CD14-positive monocyte (primary cell): Measurements from ENCODE around the gene NSF. TPM values are rescaled to one million over a fixed set of nuclear protein-coding genes. Genes with fewer than 3 reads are reported as not detected.

Experiments
- DNase-seq, 3 donors: peaks; one replicate each; pipeline ENCODE4 v3.0.0-alpha.2; 2011 to 2022
- H2AFZ ChIP-seq: 2 replicates; pipeline ENCODE4 v1.6.0; 2012; ENCODE audit warnings: mild to moderate bottlenecking, low read depth, low read length, inconsistent platforms; ENCODE audit not compliant: insufficient read depth, poor library complexity, severe bottlenecking
- H3K27ac ChIP-seq, 2 donors: 1 replicate in 1 of 2; 2 replicates in 1 of 2; pipeline ENCODE4 v1.5.1; 2012 to 2013; ENCODE audit warnings: low read length in 2 of 2, control low read depth in 1 of 2, inconsistent platforms in 1 of 2, low read depth in 1 of 2, mild to moderate bottlenecking in 1 of 2
- H3K27me3 ChIP-seq, 2 donors: one replicate each; pipeline versions ENCODE4 v1.6.0 to v1.6.1; 2011 to 2013; ENCODE audit warnings: low read length in 2 of 2; ENCODE audit not compliant: control insufficient read depth in 2 of 2, insufficient read depth in 2 of 2
- H3K36me3 ChIP-seq, 2 donors: replicated peaks in 1 of 2; 1 replicate in 1 of 2; 2 replicates in 1 of 2; pipeline versions ENCODE4 v1.5.1 to v1.6.1; 2012 to 2013; ENCODE audit warnings: low read length in 2 of 2, control low read depth in 1 of 2, inconsistent platforms in 1 of 2, mild to moderate bottlenecking in 1 of 2; ENCODE audit not compliant: insufficient read depth in 2 of 2, control insufficient read depth in 1 of 2
- H3K4me1 ChIP-seq, 2 donors: 1 replicate in 1 of 2; 2 replicates in 1 of 2; pipeline versions ENCODE4 v1.5.1 to v1.6.1; 2012 to 2013; ENCODE audit warnings: low read length in 2 of 2, control low read depth in 1 of 2, inconsistent platforms in 1 of 2, mild to moderate bottlenecking in 1 of 2, moderate library complexity in 1 of 2; ENCODE audit not compliant: insufficient read depth in 2 of 2, control insufficient read depth in 1 of 2
- H3K4me2 ChIP-seq: replicated peaks from 2 replicates; pipeline ENCODE3; 2012; ENCODE audit warnings: low read length, moderate library complexity, mild to moderate bottlenecking; ENCODE audit not compliant: poor library complexity, severe bottlenecking; ENCODE audit errors: extremely low read depth
- H3K4me3 ChIP-seq, 3 experiments: fragments of 200-600 bp in 1 of 3; sonication (generic) in 1 of 3; replicated peaks in 1 of 3; 1 replicate in 2 of 3; 2 replicates in 1 of 3; pipeline ENCODE4 v1.5.1; 2011 to 2013; ENCODE audit warnings: low read length in 3 of 3, mild to moderate bottlenecking in 3 of 3, control low read depth in 2 of 3, low read depth in 2 of 3, inconsistent platforms in 1 of 3, moderate library complexity in 1 of 3
- H3K79me2 ChIP-seq: 2 replicates; pipeline ENCODE4 v1.6.0; 2012; ENCODE audit warnings: mild to moderate bottlenecking, control low read depth, inconsistent platforms, low read length, moderate library complexity; ENCODE audit not compliant: insufficient read depth
- H3K9ac ChIP-seq: 2 replicates; pipeline ENCODE4 v1.6.0; 2017; ENCODE audit warnings: low read length, mild to moderate bottlenecking; ENCODE audit not compliant: insufficient read depth, poor library complexity, severe bottlenecking
- H3K9me3 ChIP-seq, 2 donors: replicated peaks in 1 of 2; 1 replicate in 1 of 2; 2 replicates in 1 of 2; pipeline versions ENCODE4 v1.5.1 to v1.6.1; 2012 to 2013; ENCODE audit warnings: low read length in 2 of 2, control low read depth in 1 of 2; ENCODE audit not compliant: control insufficient read depth in 1 of 2, insufficient read depth in 1 of 2
- H4K20me1 ChIP-seq: 2 replicates; pipeline ENCODE4 v1.6.0; 2012; ENCODE audit warnings: mild to moderate bottlenecking, low read length, control low read depth, moderate library complexity; ENCODE audit not compliant: insufficient read depth
- H3K27ac Mint-ChIP-seq, 7 donors: one replicate each; pipeline ENCODE4 v1.8.0; 2020; ENCODE audit warnings: mild to moderate bottlenecking in 7 of 7, mixed read lengths in 7 of 7, moderate library complexity in 6 of 7, inconsistent platforms in 2 of 7
- H3K27me3 Mint-ChIP-seq, 3 donors: one replicate each; pipeline ENCODE4 v1.8.0; 2021 to 2022; ENCODE audit warnings: low read depth in 3 of 3, mild to moderate bottlenecking in 3 of 3, mixed read lengths in 3 of 3, moderate library complexity in 3 of 3, inconsistent platforms in 1 of 3
- H3K36me3 Mint-ChIP-seq, 2 donors: one replicate each; pipeline ENCODE4 v1.8.0; 2020; ENCODE audit warnings: mixed read lengths in 2 of 2, inconsistent platforms in 1 of 2, mild to moderate bottlenecking in 1 of 2
- H3K4me1 Mint-ChIP-seq: one replicate; pipeline ENCODE4 v1.8.0; 2020; ENCODE audit warnings: mild to moderate bottlenecking, mixed read lengths
- H3K4me3 Mint-ChIP-seq, 2 donors: one replicate each; pipeline ENCODE4 v1.8.0; 2020; ENCODE audit warnings: mild to moderate bottlenecking in 2 of 2, mixed read lengths in 2 of 2, moderate library complexity in 1 of 2
- H3K9me3 Mint-ChIP-seq, 7 donors: one replicate each; pipeline ENCODE4 v1.8.0; 2020 to 2022; ENCODE audit warnings: mixed read lengths in 7 of 7, mild to moderate bottlenecking in 6 of 7, moderate library complexity in 6 of 7, inconsistent platforms in 2 of 7
- WGBS: methylation state at CpG from one replicate; pipeline ENCODE4 v1.1.5; 2013; ENCODE audit warnings: missing lambda C conversion rate; ENCODE audit not compliant: insufficient coverage; 5-methylcytosine and 5-hydroxymethylcytosine counted together
- intact Hi-C, 2 donors: fragments of 100-400 bp; cut with micrococcal nuclease; formaldehyde crosslinking; loops; one replicate each; pipeline versions ENCODE4 v1.15.0 to v1.15.1; 2023
- polyA plus RNA-seq, 3 donors: library from polyadenylated mRNA; depleted of rRNA in 1 of 3; unstranded in 2 of 3; stranded (reverse) in 1 of 3; fragments of 300-500 nt in 2 of 3; fragments of >200 nt in 1 of 3; fragmentation: Illumina TruSeq in 2 of 3; gene quantifications; 1 replicate in 2 of 3; 2 replicates in 1 of 3; pipeline ENCODE4 v1.2.3, GENCODE V29; 2012 to 2021
- TF ChIP-seq, protein P1 (sequence below): fragments of 200-600 bp; IDR thresholded peaks from one replicate; pipeline ENCODE4 v1.8.0; 2022; ENCODE audit warnings: antibody characterized with exemption, mild to moderate bottlenecking

NSF gene
- polyA plus RNA-seq, 3 donors, result 22.5 to 63.2 (median 58.0) TPM

- peaks cover 22 to 86% of the 10 kb centered on the region in 2 donors for H3K36me3 ChIP-seq
Observed at GRCh38 chr17:46741122-46741730, 150.8 kb downstream of the NSF start.

DNA sequence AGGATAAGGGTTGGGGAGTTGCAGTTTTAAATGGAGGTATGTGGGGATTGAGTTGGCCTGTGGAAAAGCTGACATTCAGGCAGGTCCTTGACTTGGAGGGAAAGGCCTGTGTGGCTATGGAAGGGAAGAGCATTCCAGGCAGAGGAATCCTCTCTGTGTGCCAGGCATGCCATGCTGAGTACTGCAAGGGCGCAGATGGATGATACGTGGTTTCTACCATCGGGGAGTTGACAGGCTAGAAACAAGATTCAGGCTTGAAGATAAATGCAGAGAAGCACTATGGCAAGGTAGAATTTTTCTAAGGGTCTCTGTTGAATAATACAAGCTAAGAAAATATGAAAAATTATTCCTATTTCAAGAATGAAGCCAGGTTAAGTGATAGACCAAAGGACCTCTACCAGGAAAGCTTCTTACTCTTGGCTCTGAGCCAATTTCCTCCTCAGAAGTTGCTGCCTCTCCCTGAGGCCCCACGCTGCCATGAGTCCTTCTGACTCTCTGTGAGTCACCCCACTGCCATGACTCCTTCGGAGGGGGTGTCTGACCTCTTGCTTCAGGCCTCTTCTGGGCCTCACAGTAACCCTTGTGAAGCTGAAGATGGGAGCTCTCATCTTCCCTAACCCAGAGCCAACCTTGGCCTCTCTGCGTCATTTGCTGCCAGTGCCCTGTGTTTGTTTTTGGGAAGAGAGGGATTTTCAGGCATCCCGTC is 152.2 kb downstream of the NSF start:
- Histone ChIP-seq H3K9ac (no peak overlapping the region), H3K79me2 (no peaks in the 10 kb centered on the region), H3K9me3 (no peaks in the 10 kb centered on the region), H3K4me3 (no peak overlapping the region), H2AFZ (no peak overlapping the region), H3K27ac (no peak overlapping the region), H3K27me3 (no peaks in the 10 kb centered on the region), H3K4me1 (no peaks in the 10 kb centered on the region), H3K36me3 (peaks cover 19 to 87% of the 10 kb centered on the region in 2 donors), H3K4me2 (no peak overlapping the region), H4K20me1 (peaks cover 11% of the 10 kb centered on the region)
- DNase-seq, result peak in 2 of 3 donors; percentile 3 to 40
- TF ChIP-seq, protein P1, sequence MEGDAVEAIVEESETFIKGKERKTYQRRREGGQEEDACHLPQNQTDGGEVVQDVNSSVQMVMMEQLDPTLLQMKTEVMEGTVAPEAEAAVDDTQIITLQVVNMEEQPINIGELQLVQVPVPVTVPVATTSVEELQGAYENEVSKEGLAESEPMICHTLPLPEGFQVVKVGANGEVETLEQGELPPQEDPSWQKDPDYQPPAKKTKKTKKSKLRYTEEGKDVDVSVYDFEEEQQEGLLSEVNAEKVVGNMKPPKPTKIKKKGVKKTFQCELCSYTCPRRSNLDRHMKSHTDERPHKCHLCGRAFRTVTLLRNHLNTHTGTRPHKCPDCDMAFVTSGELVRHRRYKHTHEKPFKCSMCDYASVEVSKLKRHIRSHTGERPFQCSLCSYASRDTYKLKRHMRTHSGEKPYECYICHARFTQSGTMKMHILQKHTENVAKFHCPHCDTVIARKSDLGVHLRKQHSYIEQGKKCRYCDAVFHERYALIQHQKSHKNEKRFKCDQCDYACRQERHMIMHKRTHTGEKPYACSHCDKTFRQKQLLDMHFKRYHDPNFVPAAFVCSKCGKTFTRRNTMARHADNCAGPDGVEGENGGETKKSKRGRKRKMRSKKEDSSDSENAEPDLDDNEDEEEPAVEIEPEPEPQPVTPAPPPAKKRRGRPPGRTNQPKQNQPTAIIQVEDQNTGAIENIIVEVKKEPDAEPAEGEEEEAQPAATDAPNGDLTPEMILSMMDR, result no peak
- H3K27me3 Mint-ChIP-seq, result no peaks in the 10 kb centered on the region
- no peaks in the 10 kb centered on the region for H3K4me1 Mint-ChIP-seq
- H3K4me3 Mint-ChIP-seq, result no peak overlapping the region
- 60% methylated on average over 5 of the region's 7 CpGs for WGBS
- H3K27ac Mint-ChIP-seq, result peak overlapping the region in 3 of 7 donors; percentile 41 to 59 (median 52)
- intact Hi-C loops, result no loop called here
- H3K9me3 Mint-ChIP-seq, result peaks cover 0 to 1% (median 0%) of the 10 kb centered on the region in 7 donors
- peaks cover 46 to 72% of the 10 kb centered on the region in 2 donors for H3K36me3 Mint-ChIP-seq

More at GRCh38 chr17:46741122-46741730, 150.8 kb downstream of the NSF start:
- TF ChIP-seq, protein P1, result no peak
- H3K79me2 ChIP-seq, result no peaks in the 10 kb centered on the region
- Mint-ChIP-seq H3K27me3 (no peaks in the 10 kb centered on the region), H3K4me3 (no peak overlapping the region), H3K4me1 (no peaks in the 10 kb centered on the region), H3K9me3 (peaks cover 0 to 1% (median 0%) of the 10 kb centered on the region in 7 donors), H3K36me3 (peaks cover 48 to 69% of the 10 kb centered on the region in 2 donors), H3K27ac (no peak overlapping the region)
- no peaks in the 10 kb centered on the region for H3K9me3 ChIP-seq
- DNase-seq, result no peak
- 86% methylated on average over 1 of the region's 2 CpGs for WGBS
- H3K4me1 ChIP-seq, result no peaks in the 10 kb centered on the region
- no peak overlapping the region for H2AFZ ChIP-seq
- H3K4me2 ChIP-seq, result no peak overlapping the region
- intact Hi-C loops, result no loop called here
- no peak overlapping the region for H3K9ac ChIP-seq
- H3K27ac ChIP-seq, result no peak overlapping the region
- no peak overlapping the region for H3K4me3 ChIP-seq
- H4K20me1 ChIP-seq, result peaks cover 11% of the 10 kb centered on the region
- no peaks in the 10 kb centered on the region for H3K27me3 ChIP-seq
